HepG2 (cell line): ENCODE data around the gene SLC2A14. TPM values are rescaled to one million over a fixed set of nuclear protein-coding genes. Genes with fewer than 3 reads are reported as not detected.

Experiments
- ATAC-seq: fragments of 200-7000 bp; cut with Tn5 transposase; 3 replicates; pipeline ENCODE4 v1.9.1; 2020; ENCODE audit warnings: mild to moderate bottlenecking, moderate library complexity
- BruUV-seq: library from RNA; stranded (reverse); fragments of 400-500 nt; replicated peaks from 2 replicates; lab custom pipeline; 2021; lab: Mats Ljungman, UMichigan
- CTCF ChIA-PET: fragments of 300-600 bp; formaldehyde crosslinking; extraction: SDS; loops from one replicate; lab custom pipeline; 2021; ENCODE audit warnings: low total read pairs, inconsistent platforms, low intra/inter-chr PET ratio; lab: Yijun Ruan, JAX
- POLR2A ChIA-PET: fragments of 350-600 bp; sonication (Branson Sonifier 250); formaldehyde crosslinking; loops from one replicate; lab custom pipeline; 2020; ENCODE audit warnings: antibody characterized with exemption, inconsistent platforms; lab: Yijun Ruan, JAX
- DNase-seq: peaks from one replicate; pipeline ENCODE4 v3.0.0-alpha.2; 2015; ENCODE audit warnings: low spot score
- FAIRE-seq: peaks from 3 replicates; lab custom pipeline; 2011; peaks lifted over from hg19 to GRCh38; lab: Jason Lieb, UNC
- H2AFZ ChIP-seq: one replicate; pipeline ENCODE4 v1.6.1; 2011; ENCODE audit warnings: low read length, inconsistent platforms
- H3K27ac ChIP-seq: fragments of 300-600 bp; 3 replicates; pipeline ENCODE4 v1.8.0; 2011; ENCODE audit warnings: mixed run types, mild to moderate bottlenecking, mixed read lengths, low read length, inconsistent platforms; ENCODE audit not compliant: insufficient read depth; ENCODE audit errors: extremely low read length
- H3K27me3 ChIP-seq, 2 experiments: fragments of 200-600 bp in 1 of 2; 2 replicates in 1 of 2; 3 replicates in 1 of 2; pipeline versions ENCODE4 v1.6.0 to v1.8.0; 2011; ENCODE audit warnings: low read length in 2 of 2, mild to moderate bottlenecking in 2 of 2, moderate library complexity in 2 of 2, inconsistent platforms in 1 of 2; ENCODE audit not compliant: insufficient read depth in 2 of 2, control insufficient read depth in 1 of 2
- H3K36me3 ChIP-seq, 2 experiments: fragments of 200-600 bp in 1 of 2; replicated peaks in 1 of 2; 2 replicates in 1 of 2; 3 replicates in 1 of 2; pipeline versions ENCODE4 v1.5.1 to v1.8.0; 2011; ENCODE audit warnings: low read length in 2 of 2, inconsistent platforms in 1 of 2; ENCODE audit not compliant: insufficient read depth in 2 of 2, control insufficient read depth in 1 of 2
- H3K4me1 ChIP-seq: 2 replicates; pipeline ENCODE4 v1.5.1; 2012; ENCODE audit warnings: low read length, inconsistent platforms; ENCODE audit not compliant: insufficient read depth
- H3K4me2 ChIP-seq: 2 replicates; pipeline ENCODE4 v1.6.0; 2011; ENCODE audit warnings: low read depth, low read length, inconsistent platforms
- H3K4me3 ChIP-seq, 3 experiments: fragments of 200-600 bp in 1 of 3; sonication (generic), shearing (Covaris generic) in 1 of 3; replicated peaks in 1 of 3; 2 replicates each; pipeline ENCODE4 v1.5.1; 2011 to 2016; ENCODE audit warnings: low read length in 3 of 3, inconsistent platforms in 2 of 3, low read depth in 2 of 3, mild to moderate bottlenecking in 2 of 3, control low read depth in 1 of 3, mixed read lengths in 1 of 3; ENCODE audit not compliant: insufficient read depth in 1 of 3
- H3K79me2 ChIP-seq: one replicate; pipeline ENCODE4 v1.6.1; 2011; ENCODE audit warnings: low read length, inconsistent platforms; ENCODE audit not compliant: insufficient read depth
- H3K9ac ChIP-seq: 2 replicates; pipeline ENCODE4 v1.6.0; 2011; ENCODE audit warnings: mild to moderate bottlenecking, low read depth, low read length, inconsistent platforms; ENCODE audit not compliant: insufficient read depth
- H3K9me3 ChIP-seq: 2 replicates; pipeline ENCODE4 v1.5.1; 2012; ENCODE audit warnings: mild to moderate bottlenecking, low read length
- H4K20me1 ChIP-seq: 2 replicates; pipeline ENCODE4 v1.6.0; 2011; ENCODE audit warnings: inconsistent platforms, mild to moderate bottlenecking, low read length, moderate library complexity; ENCODE audit not compliant: insufficient read depth
- ATF7 ChIP-seq, 2 experiments: fragments of 450-650 bp in 1 of 2; sonication (generic) in 1 of 2; formaldehyde crosslinking in 1 of 2; IDR thresholded peaks; 2 replicates each; pipeline versions ENCODE4 v1.4.0 to v1.6.1; 2016 to 2020; ENCODE audit warnings: antibody characterized with exemption in 1 of 2, mild to moderate bottlenecking in 1 of 2, missing genetic modification reagents in 1 of 2
- ATRX ChIP-seq: sonication (generic); formaldehyde crosslinking; IDR thresholded peaks from 2 replicates; pipeline ENCODE4 v1.4.0; 2020; ENCODE audit warnings: missing genetic modification reagents, borderline replicate concordance
- DBP ChIP-seq: sonication (generic); formaldehyde crosslinking; IDR thresholded peaks from 2 replicates; pipeline ENCODE4 v1.4.0; 2020; ENCODE audit warnings: missing genetic modification reagents; ENCODE audit errors: not compliant biosample characterization
- FIP1L1 ChIP-seq: fragments of 200-400 bp; formaldehyde crosslinking; IDR thresholded peaks from 2 replicates; pipeline ENCODE4 v1.6.1; 2018; ENCODE audit warnings: low read depth, mild to moderate bottlenecking, low read length, moderate library complexity, borderline replicate concordance; ENCODE audit not compliant: insufficient read depth
- GPN1 ChIP-seq: sonication (generic); formaldehyde crosslinking; IDR thresholded peaks from 2 replicates; pipeline ENCODE4 v1.5.1; 2020; ENCODE audit warnings: missing genetic modification reagents, borderline replicate concordance
- MIXL1 ChIP-seq: IDR thresholded peaks from 2 replicates; pipeline ENCODE4 v1.6.1; 2016
- NR0B2 ChIP-seq: sonication (generic); formaldehyde crosslinking; IDR thresholded peaks from 2 replicates; pipeline ENCODE4 v1.4.0; 2020; ENCODE audit warnings: mild to moderate bottlenecking, missing genetic modification reagents
- PRDM4 ChIP-seq: sonication (generic); formaldehyde crosslinking; IDR thresholded peaks from 2 replicates; pipeline ENCODE4 v1.9.0; 2021; ENCODE audit warnings: missing genetic modification reagents, borderline replicate concordance
- RXRA ChIP-seq: sonication (generic); formaldehyde crosslinking; IDR thresholded peaks from 2 replicates; pipeline ENCODE4 v1.5.1; 2020; ENCODE audit warnings: missing genetic modification reagents
- TBP ChIP-seq: sonication (generic); formaldehyde crosslinking; IDR thresholded peaks from 2 replicates; pipeline ENCODE4 v1.5.0; 2020; ENCODE audit warnings: missing genetic modification reagents
- TCF12 ChIP-seq, 2 experiments: fragments of 450-650 bp in 1 of 2; sonication (generic) in 1 of 2; formaldehyde crosslinking in 1 of 2; IDR thresholded peaks; 2 replicates each; pipeline versions ENCODE4 v1.6.1 to v1.8.0; 2017 to 2022; ENCODE audit warnings: antibody characterized with exemption in 1 of 2, mild to moderate bottlenecking in 1 of 2, missing genetic modification reagents in 1 of 2, moderate library complexity in 1 of 2
- ZNF207 ChIP-seq: fragments of 450-650 bp; IDR thresholded peaks from 2 replicates; pipeline ENCODE4 v1.6.1; 2016; ENCODE audit warnings: antibody characterized with exemption, borderline replicate concordance
- ZNF232 ChIP-seq: sonication (generic); formaldehyde crosslinking; IDR thresholded peaks from 2 replicates; pipeline ENCODE4 v1.4.0; 2020; ENCODE audit warnings: missing genetic modification reagents, borderline replicate concordance
- ZNF547 ChIP-seq: sonication (generic); formaldehyde crosslinking; IDR thresholded peaks from 2 replicates; pipeline ENCODE4 v1.5.1; 2020; ENCODE audit warnings: mild to moderate bottlenecking, missing genetic modification reagents
- ZNF558 ChIP-seq: sonication (generic); formaldehyde crosslinking; IDR thresholded peaks from 2 replicates; pipeline ENCODE4 v1.9.0; 2022; ENCODE audit warnings: mild to moderate bottlenecking, missing genetic modification reagents, borderline replicate concordance
- ZNF747 ChIP-seq: sonication (generic); formaldehyde crosslinking; IDR thresholded peaks from 2 replicates; pipeline ENCODE4 v1.8.1; 2023; ENCODE audit warnings: missing genetic modification reagents, mild to moderate bottlenecking, borderline replicate concordance
- ZSCAN9 ChIP-seq: IDR thresholded peaks from 2 replicates; pipeline ENCODE4 v1.6.1; 2016; ENCODE audit warnings: borderline replicate concordance
- WGBS: methylation state at CpG from one replicate; pipeline ENCODE4 v1.1.6; 2017; ENCODE audit warnings: low lambda C conversion rate; 5-methylcytosine and 5-hydroxymethylcytosine counted together
- in situ Hi-C: cut with HindIII; loops from 2 replicates; pipeline ENCODE4 v1.10.0; 2017; ENCODE audit warnings: low pct_unique_long_range_greater_than_20kb; ENCODE audit not compliant: extremely low pct_ligation_motif_present
- intact Hi-C: fragments of 100-400 bp; cut with micrococcal nuclease; formaldehyde crosslinking; loops from one replicate; pipeline ENCODE4 v1.10.0; 2022; ENCODE audit not compliant: unreplicated experiment
- polyA plus RNA-seq, 8 experiments: library from polyadenylated mRNA; depleted of rRNA in 3 of 8; stranded (reverse) in 7 of 8; unstranded in 1 of 8; fragments of >200 nt; fragmentation: Illumina TruSeq in 4 of 8; extraction: Trizol in 4 of 8; gene quantifications; 2 replicates each; pipeline versions ENCODE4 v1.2.1 to v1.2.3, GENCODE V29; 2011 to 2016; ENCODE audit warnings: low read depth in 4 of 8, missing spikeins in 1 of 8, mixed read lengths in 1 of 8; ENCODE audit not compliant: insufficient read depth in 1 of 8
- total RNA-seq, 5 experiments: library from RNA; depleted of rRNA; stranded (reverse); fragments of >200 nt; fragmentation: Illumina TruSeq; extraction: Trizol; gene quantifications; 2 replicates each; pipeline ENCODE4 v1.2.3, GENCODE V29; 2016; ENCODE audit warnings: low read depth in 1 of 5

The SLC2A14 gene
- total and polyA plus RNA-seq, 2 of the 13 experiments (the other 11 are each of a cell fraction or from before 2014, with no cell fraction given) = 7.7 to 39.0 TPM

- Histone ChIP-seq H3K27me3 (no peaks in the 10 kb centered on the region), H3K27ac (no peak overlapping the region), H3K9ac (no peak overlapping the region), H2AFZ (no peak overlapping the region), H3K4me3 (no peak overlapping the region)
- WGBS = 86% methylated on average over 2 of the region's 2 CpGs
- no peak for DNase-seq
- TF ChIP-seq TCF12 (IDR thresholded peaks at IDR 0.05) (no peak), TCF12 (CRISPR knock-in tag; IDR thresholded peaks at IDR 0.05) (no peak), ZSCAN9 (no peak), PRDM4 (CRISPR knock-in tag) (no peak), TBP (CRISPR knock-in tag) (no peak), DBP (CRISPR knock-in tag) (no peak), MIXL1 (CRISPR knock-in tag) (no peak), FIP1L1 (no peak), ZNF232 (CRISPR knock-in tag) (no peak), ZNF558 (CRISPR knock-in tag) (no peak), GPN1 (CRISPR knock-in tag) (no peak), NR0B2 (CRISPR knock-in tag) (no peak), ZNF747 (no peak), ATF7 (IDR thresholded peaks at IDR 0.05) (no peak), ATF7 (CRISPR knock-in tag; IDR thresholded peaks at IDR 0.05) (no peak), ZNF547 (CRISPR knock-in tag) (no peak), ATRX (CRISPR knock-in tag) (no peak), RXRA (CRISPR knock-in tag) (no peak), ZNF207 (no peak)
- TF ChIP-seq, all 625 proteins: peak for 0
- Histone ChIP-seq H3K36me3 (peaks cover 6 to 17% of the 10 kb centered on the region in 2 experiments; a peak in 4 of 5 replicates), H3K4me2 (no peak overlapping the region), H3K4me1 (peaks cover 63% of the 10 kb centered on the region), H3K79me2 (no peaks in the 10 kb centered on the region), H3K9me3 (no peaks in the 10 kb centered on the region), H4K20me1 (no peaks in the 10 kb centered on the region)
- POLR2A ChIA-PET = interaction anchor here (1.2 kb wide), 1 partner anchor 74 kb away, joined by 6 read pairs; no protein-coding TSS in a partner anchor
- intact Hi-C loops = no loop called here
- ATAC-seq = no peak
- FAIRE-seq = no peak
- in situ Hi-C loops = loop anchor here (10.0 kb wide), 2 partner anchors 75 to 135 kb away; partner anchors contain the start of gene SLC2A3
- CTCF ChIA-PET = interaction anchor here (2.1 to 2.7 kb wide), 4 partner anchors 48 to 135 kb away, joined by 11 to 20 read pairs (median 14); no protein-coding TSS in a partner anchor
- no TSS peak for BruUV-seq
These were observed 13.2 kb downstream of the SLC2A14 start for GRCh38 chr12:7859552-7859951.
